ENCODE results near the gene UBE2D2.

The UBE2D2 gene

DNA sequence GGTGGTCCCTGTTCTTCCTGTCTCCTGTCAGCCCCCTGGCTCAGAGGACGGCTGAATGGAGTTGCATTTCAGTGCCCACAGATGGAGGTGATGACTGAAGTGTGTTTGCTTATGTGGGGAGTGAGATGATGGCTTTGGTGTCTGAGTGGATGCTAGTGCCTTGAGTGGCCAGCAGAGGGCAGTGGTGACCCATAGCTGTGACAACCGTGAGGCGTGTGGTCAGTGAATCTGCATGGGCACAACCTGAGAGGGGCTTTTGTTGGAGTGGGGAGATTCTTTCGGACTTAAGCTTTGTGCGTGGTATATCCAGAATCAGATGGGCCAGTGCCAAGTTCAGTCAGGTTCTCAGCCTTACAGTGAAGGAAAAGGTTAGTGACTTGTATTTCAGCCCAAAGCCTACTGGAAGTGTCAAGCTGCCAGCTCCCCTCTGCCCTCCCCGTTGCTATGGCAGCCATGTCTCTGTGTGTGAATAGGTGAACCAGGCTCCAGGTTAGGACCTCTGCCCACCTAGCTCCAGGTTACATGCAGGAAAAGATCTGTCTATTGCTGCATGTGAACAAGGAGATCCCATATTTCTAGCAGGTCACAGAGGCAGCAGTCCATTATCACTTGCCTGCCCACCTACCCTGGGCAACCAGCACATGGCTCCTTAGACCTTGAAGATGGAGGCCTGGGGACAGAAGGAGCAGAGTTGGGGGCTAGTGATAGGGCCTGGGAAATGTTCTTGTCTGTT, 72.3 kb downstream of the UBE2D2 start:
- no peak for TF ChIP-seq POLR2AphosphoS5 (IDR thresholded peaks at IDR 0.05; ENCODE audit: low read depth, low read length)
- peak; percentile 87 for TF ChIP-seq POU2F2 (IDR thresholded peaks at IDR 0.05; ENCODE audit: low read depth, low read length)
- peak; percentile 96 for FAIRE-seq
- DNase-seq (ENCODE audit: insufficient read length, low spot score) = no peak

DNA sequence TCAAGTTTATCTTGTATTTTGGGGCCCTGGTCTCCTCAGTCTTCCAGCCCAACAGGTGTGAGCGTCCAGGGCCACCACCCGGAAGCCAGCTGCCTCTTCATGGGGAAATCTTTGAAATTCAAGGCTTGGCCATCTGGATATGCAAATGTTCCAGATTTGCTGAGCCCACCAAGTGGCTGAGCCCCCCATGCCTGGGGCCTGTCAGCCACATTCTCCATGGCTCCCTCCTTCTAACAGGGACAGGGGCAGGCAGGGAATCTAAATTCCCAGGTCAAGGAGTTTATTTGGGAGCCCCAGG, 72.8 kb downstream of the UBE2D2 start:
- FAIRE-seq = no peak
- no peak for TF ChIP-seq POLR2AphosphoS5 (IDR thresholded peaks at IDR 0.05; ENCODE audit: low read depth, low read length)
- no peak for TF ChIP-seq POLR2A (IDR thresholded peaks at IDR 0.05; ENCODE audit: low read depth, low read length)
- no peak for TF ChIP-seq PAX5 (IDR thresholded peaks at IDR 0.05; ENCODE audit: insufficient read depth, low read length, severe bottlenecking)
- TF ChIP-seq POU2F2 (IDR thresholded peaks at IDR 0.05; ENCODE audit: low read depth, low read length) = no peak
- no peak for TF ChIP-seq TAF1 (IDR thresholded peaks at IDR 0.05; ENCODE audit: low read depth, low read length)
- no peak for TF ChIP-seq SPI1 (IDR thresholded peaks at IDR 0.05; ENCODE audit: low read depth, low read length)
- DNase-seq (ENCODE audit: insufficient read length, low spot score) = no peak

GRCh38 chr5:139634541-139634940, 73.4 kb downstream of the UBE2D2 start:
- FAIRE-seq = no peak
- no peak for DNase-seq (ENCODE audit: insufficient read length, low spot score)
- no peak for TF ChIP-seq POU2F2 (IDR thresholded peaks at IDR 0.05; ENCODE audit: low read depth, low read length)
- no peak for TF ChIP-seq SPI1 (IDR thresholded peaks at IDR 0.05; ENCODE audit: low read depth, low read length)
- no peak for TF ChIP-seq TAF1 (IDR thresholded peaks at IDR 0.05; ENCODE audit: low read depth, low read length)
- TF ChIP-seq PAX5 (IDR thresholded peaks at IDR 0.05; ENCODE audit: insufficient read depth, low read length, severe bottlenecking) = no peak
- TF ChIP-seq POLR2A (IDR thresholded peaks at IDR 0.05; ENCODE audit: low read depth, low read length) = no peak
- TF ChIP-seq POLR2AphosphoS5 (IDR thresholded peaks at IDR 0.05; ENCODE audit: low read depth, low read length) = no peak

GRCh38 chr5:139635191-139635590, 74.1 kb downstream of the UBE2D2 start:
- DNase-seq (ENCODE audit: insufficient read length, low spot score) (no peak), FAIRE-seq (no peak)
- TF ChIP-seq TAF1 (IDR thresholded peaks at IDR 0.05; ENCODE audit: low read depth, low read length) (no peak), POU2F2 (IDR thresholded peaks at IDR 0.05; ENCODE audit: low read depth, low read length) (no peak), POLR2AphosphoS5 (IDR thresholded peaks at IDR 0.05; ENCODE audit: low read depth, low read length) (no peak), SPI1 (IDR thresholded peaks at IDR 0.05; ENCODE audit: low read depth, low read length) (no peak), POLR2A (IDR thresholded peaks at IDR 0.05; ENCODE audit: low read depth, low read length) (no peak), PAX5 (IDR thresholded peaks at IDR 0.05; ENCODE audit: insufficient read depth, low read length, severe bottlenecking) (no peak)

GRCh38 chr5:139635606-139636206, 74.6 kb downstream of the UBE2D2 start:
- FAIRE-seq = no peak
- peak; percentile 49; the same call in 1 of the 2 replicates for TF ChIP-seq SPI1 (IDR thresholded peaks at IDR 0.05; ENCODE audit: low read depth, low read length)
- TF ChIP-seq POU2F2 (IDR thresholded peaks at IDR 0.05; ENCODE audit: low read depth, low read length) = no peak
- TF ChIP-seq PAX5 (IDR thresholded peaks at IDR 0.05; ENCODE audit: insufficient read depth, low read length, severe bottlenecking) = no peak
- TF ChIP-seq POLR2A (IDR thresholded peaks at IDR 0.05; ENCODE audit: low read depth, low read length) = no peak
- no peak for DNase-seq (ENCODE audit: insufficient read length, low spot score)

GRCh38 chr5:139636207-139636792, 75.2 kb downstream of the UBE2D2 start:
- DNase-seq (ENCODE audit: insufficient read length, low spot score) (peak; percentile 67), FAIRE-seq (peak; percentile 85)
- TF ChIP-seq POU2F2 (IDR thresholded peaks at IDR 0.05; ENCODE audit: low read depth, low read length) = peak; percentile 66; the same call in 1 of the 2 replicates
- no peak for TF ChIP-seq TAF1 (IDR thresholded peaks at IDR 0.05; ENCODE audit: low read depth, low read length)
- TF ChIP-seq PAX5 (IDR thresholded peaks at IDR 0.05; ENCODE audit: insufficient read depth, low read length, severe bottlenecking) = peak; percentile 98
- TF ChIP-seq SPI1 (IDR thresholded peaks at IDR 0.05; ENCODE audit: low read depth, low read length) = peak; percentile 93
- TF ChIP-seq POLR2A (IDR thresholded peaks at IDR 0.05; ENCODE audit: low read depth, low read length) = no peak
- no peak for TF ChIP-seq POLR2AphosphoS5 (IDR thresholded peaks at IDR 0.05; ENCODE audit: low read depth, low read length)

- DNase-seq (ENCODE audit: insufficient read length, low spot score) (no peak), FAIRE-seq (peak; percentile 91)
- no peak for TF ChIP-seq PAX5 (IDR thresholded peaks at IDR 0.05; ENCODE audit: insufficient read depth, low read length, severe bottlenecking)
- TF ChIP-seq SPI1 (IDR thresholded peaks at IDR 0.05; ENCODE audit: low read depth, low read length) = no peak
- no peak for TF ChIP-seq POLR2A (IDR thresholded peaks at IDR 0.05; ENCODE audit: low read depth, low read length)
- TF ChIP-seq POU2F2 (IDR thresholded peaks at IDR 0.05; ENCODE audit: low read depth, low read length) = no peak
- TF ChIP-seq POLR2AphosphoS5 (IDR thresholded peaks at IDR 0.05; ENCODE audit: low read depth, low read length) = no peak
- no peak for TF ChIP-seq TAF1 (IDR thresholded peaks at IDR 0.05; ENCODE audit: low read depth, low read length)
Measured at GRCh38 chr5:139636975-139637408, 75.9 kb downstream of the UBE2D2 start.

- peak; percentile 80 for DNase-seq (ENCODE audit: insufficient read length, low spot score)
- no peak for TF ChIP-seq TAF1 (IDR thresholded peaks at IDR 0.05; ENCODE audit: low read depth, low read length)
- TF ChIP-seq POU2F2 (IDR thresholded peaks at IDR 0.05; ENCODE audit: low read depth, low read length) = no peak
- no peak for TF ChIP-seq SPI1 (IDR thresholded peaks at IDR 0.05; ENCODE audit: low read depth, low read length)
- no peak for TF ChIP-seq POLR2AphosphoS5 (IDR thresholded peaks at IDR 0.05; ENCODE audit: low read depth, low read length)
- TF ChIP-seq POLR2A (IDR thresholded peaks at IDR 0.05; ENCODE audit: low read depth, low read length) = no peak
- no peak for TF ChIP-seq PAX5 (IDR thresholded peaks at IDR 0.05; ENCODE audit: insufficient read depth, low read length, severe bottlenecking)
- FAIRE-seq = no peak
Measured at GRCh38 chr5:139637438-139638089, 76.4 kb downstream of the UBE2D2 start.

GRCh38 chr5:139638090-139638735, 77.1 kb downstream of the UBE2D2 start:
- DNase-seq (ENCODE audit: insufficient read length, low spot score) (no peak), FAIRE-seq (peak; percentile 52)
- TF ChIP-seq POLR2AphosphoS5 (IDR thresholded peaks at IDR 0.05; ENCODE audit: low read depth, low read length) = no peak
- TF ChIP-seq POLR2A (IDR thresholded peaks at IDR 0.05; ENCODE audit: low read depth, low read length) = 0 out of 2 replicates have a peak, but pooled peaks have one; percentile 44

All from GM12891 (cell line).